ENCODE results near the gene SLU7.

GRCh38 chr5:160423099-160423498 is 4.2 kb upstream of the SLU7 start:
- TF ChIP-seq EZH2 (IDR thresholded peaks at IDR 0.05; ENCODE audit: low read depth), result no peak
- TF ChIP-seq CTCF (conservative IDR thresholded peaks at IDR 0.05), result no peak

Data from PC-9 (cell line).